Right kidney (tissue), 1 donor: Measurements from ENCODE around the gene LMCD1.

Experiments used
- DNase-seq: peaks from one replicate; pipeline ENCODE4 v3.0.0-alpha.2; 2016

The LMCD1 gene

DNA sequence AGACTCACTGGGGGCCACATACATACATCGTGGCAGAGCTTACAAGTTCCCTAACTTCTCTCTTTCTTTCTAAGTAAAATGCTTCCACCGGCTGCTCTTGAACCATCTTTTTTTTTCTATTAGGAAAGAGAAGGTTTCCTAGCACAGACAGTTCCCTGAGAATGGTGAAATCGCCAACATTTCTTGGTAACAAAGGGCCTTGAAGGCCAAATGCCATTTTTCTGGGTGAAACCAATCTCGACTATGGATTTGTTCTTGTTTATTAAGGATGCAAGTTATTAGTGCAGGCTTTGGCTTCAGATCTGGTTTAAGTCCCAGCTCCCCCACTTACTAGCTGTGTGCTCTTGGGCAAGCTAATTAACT is 3.0 kb downstream of the LMCD1 start:
- DNase-seq, result no peak

GRCh38 chr3:8505621-8506020 is 4.0 kb downstream of the LMCD1 start:
- DNase-seq, result no peak

- no peak for DNase-seq
Measured at GRCh38 chr3:8506571-8507061, 5.0 kb downstream of the LMCD1 start.

- DNase-seq, result no peak
Measured at GRCh38 chr3:8507496-8507895, 5.9 kb downstream of the LMCD1 start.

DNA sequence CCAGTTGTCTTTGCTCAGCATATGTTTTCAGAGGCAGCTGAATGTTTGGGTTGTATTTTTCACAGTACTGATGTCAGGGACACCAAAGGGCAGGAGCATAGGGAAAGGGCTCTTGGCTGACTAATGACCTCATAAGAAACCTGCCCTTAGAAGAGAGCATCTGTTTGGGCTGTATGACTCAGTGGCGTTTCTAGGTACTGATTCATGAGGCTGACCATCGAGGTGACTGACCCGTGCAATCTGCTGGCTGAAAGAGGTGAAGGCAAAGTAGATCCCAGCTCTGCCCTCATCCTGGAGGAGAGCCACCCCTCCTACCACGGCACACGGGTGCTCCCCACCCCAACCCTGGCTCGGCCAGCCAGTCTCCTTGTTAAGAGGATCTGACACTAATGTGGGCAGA is 8.3 kb downstream of the LMCD1 start:
- DNase-seq, result no peak

- no peak for DNase-seq
Measured at GRCh38 chr3:8512234-8512633, 10.6 kb downstream of the LMCD1 start.

GRCh38 chr3:8516047-8516661 is 14.5 kb downstream of the LMCD1 start:
- no peak for DNase-seq

DNA sequence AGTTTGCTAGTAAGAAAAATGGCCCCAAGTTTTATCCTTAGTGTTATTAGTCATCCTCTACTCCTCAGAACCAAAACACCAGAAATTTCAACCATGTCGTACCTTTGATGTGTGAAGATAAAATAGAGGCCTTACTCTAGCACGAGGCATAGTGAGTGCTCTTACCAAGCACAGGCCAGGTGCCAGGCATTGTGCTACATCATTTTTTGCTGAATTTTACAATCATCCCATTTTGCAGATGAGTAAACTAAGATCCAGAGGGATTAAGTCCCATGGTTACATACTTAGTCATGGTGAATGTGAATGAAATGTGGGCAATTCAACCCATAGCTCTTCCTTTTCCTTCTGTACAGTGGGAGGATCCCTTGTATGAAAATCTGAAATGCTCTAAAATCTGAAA is 15.2 kb downstream of the LMCD1 start:
- DNase-seq, result no peak

GRCh38 chr3:8517487-8517886 is 15.9 kb downstream of the LMCD1 start:
- no peak for DNase-seq

- DNase-seq, result no peak
Measured at GRCh38 chr3:8518138-8518537, 16.5 kb downstream of the LMCD1 start.

GRCh38 chr3:8519156-8519555 is 17.5 kb downstream of the LMCD1 start:
- DNase-seq, result no peak

GRCh38 chr3:8519774-8520448 is 18.3 kb downstream of the LMCD1 start:
- no peak for DNase-seq

DNA sequence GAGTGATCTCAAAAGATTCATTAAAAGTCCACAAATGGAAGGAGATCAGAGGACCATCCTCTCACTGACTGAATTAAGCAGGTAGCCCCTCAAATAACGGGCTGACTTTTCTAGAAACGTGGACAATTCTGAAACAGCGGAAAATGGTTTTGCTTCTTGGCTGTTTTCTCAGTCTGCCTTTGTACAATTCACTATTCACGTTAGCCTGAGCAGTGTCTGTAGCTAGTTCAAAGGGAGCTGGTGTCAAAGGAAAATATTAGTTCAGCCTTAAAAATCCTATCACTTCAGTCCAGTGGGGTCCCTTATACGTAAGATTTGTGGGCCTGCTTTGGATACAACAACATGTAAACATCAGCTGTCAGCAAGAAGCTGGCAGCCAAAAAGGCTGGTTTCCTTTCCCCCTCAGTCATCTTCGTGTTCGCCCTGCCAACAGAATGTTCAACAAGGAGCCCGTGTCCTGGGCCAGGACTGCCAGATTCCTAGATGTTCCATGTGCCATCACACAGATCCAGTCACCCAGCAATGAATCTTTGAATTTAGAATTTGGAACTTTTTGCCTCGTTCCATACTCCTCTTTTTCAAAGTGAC is 19.3 kb downstream of the LMCD1 start:
- no peak for DNase-seq

DNA sequence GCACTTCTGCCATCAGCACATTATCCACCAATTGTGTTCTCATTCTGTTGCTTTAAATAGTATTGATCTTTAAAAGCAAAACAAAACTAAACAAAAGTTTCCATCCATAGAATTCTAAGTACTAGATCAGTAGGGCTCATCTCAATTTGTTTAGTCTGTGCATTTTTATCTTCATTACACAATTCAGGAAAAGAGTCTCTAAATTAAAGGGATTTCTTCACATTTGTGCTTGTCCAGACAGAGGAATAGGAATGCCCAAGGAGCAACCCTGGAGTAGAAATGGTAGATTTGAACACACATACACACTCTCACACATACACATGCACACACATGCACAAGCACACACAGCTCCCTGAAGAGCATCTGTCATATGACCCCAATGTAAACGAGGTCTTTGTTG is 21.4 kb downstream of the LMCD1 start:
- DNase-seq, result no peak

DNA sequence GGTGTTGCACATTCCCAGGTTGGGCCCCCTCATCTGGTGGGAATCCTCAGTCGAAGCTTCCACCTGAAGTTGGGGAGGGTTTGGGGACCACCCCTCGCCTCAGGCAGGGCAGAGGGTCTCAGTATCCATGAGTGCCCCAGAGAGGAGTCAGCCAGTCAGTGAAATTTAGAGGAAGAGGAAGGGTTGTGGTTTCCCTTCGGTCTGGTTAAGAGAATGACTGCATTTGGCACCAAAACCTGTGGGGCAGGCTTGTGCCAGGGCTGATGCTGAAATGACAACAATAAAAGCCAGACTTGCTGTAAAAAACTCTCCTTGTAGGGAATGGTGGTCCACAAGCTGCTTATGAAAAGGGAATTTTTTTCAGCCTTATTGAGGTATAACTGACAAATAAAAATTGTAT is 22.6 kb downstream of the LMCD1 start:
- DNase-seq, result no peak

- no peak for DNase-seq
Measured at GRCh38 chr3:8524656-8525399, 23.2 kb downstream of the LMCD1 start.

GRCh38 chr3:8525893-8526292 is 24.3 kb downstream of the LMCD1 start:
- DNase-seq, result no peak

DNA sequence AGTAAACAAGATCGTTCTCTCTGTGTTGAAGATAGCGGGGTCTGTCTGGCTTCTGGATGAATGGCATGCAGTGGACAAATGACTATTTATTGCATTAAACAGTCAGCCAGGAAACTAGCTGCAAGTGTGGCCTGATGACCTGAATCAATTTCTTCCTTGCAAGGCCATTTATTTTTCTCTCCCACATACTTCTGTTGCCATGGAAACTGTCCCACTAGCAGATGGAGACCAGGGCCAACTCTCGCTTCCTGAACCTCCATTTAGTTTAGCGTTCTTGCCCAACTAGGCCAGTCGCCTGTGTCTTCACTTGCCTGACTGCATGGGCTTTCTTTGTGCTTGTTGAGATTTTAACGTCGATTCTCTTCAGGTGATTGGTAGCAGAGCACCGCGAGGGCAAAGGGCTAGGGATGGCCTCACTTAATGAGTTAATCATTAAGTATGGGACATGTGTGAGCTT is 27.6 kb downstream of the LMCD1 start:
- peak; percentile 55 for DNase-seq

GRCh38 chr3:8529738-8530525 is 28.3 kb downstream of the LMCD1 start:
- DNase-seq, result no peak

GRCh38 chr3:8530581-8530980 is 29.0 kb downstream of the LMCD1 start:
- DNase-seq, result no peak

DNA sequence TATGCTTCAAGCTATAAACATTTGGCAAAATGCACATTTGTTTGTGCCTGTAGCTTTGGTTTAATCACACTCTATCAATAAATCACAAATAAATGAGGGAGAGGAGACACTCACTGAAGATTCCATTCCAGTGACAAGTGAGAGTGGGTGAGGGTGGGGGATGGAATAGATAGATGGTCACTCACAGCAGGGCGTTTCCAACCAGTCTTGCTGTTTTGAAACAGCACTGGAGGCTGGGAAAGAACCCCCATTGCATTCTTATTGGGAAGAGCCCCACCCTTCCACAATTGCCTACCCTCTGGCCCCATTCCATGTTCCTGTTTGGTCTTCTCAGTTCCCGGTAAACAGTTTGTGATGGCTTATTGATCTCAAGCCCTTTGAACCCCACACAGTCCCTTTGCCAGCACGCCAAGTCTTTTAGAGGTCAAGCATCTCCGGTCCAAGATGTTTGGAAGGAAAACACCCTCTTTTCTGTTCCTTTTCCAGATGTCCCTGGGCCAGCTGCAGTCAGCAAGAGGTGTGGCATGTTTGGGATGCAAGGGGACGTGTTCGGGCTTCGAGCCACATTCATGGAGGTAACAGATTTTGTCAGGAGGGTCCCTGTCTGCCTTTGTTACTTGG is 30.7 kb downstream of the LMCD1 start:
- no peak for DNase-seq
